Stromal cell of bone marrow (primary cell): ENCODE results near the gene CX3CL1.

Experiments
- DNase-seq: peaks from one replicate; pipeline ENCODE4 v3.0.0-alpha.2; 2012; ENCODE audit warnings: low read depth

CX3CL1 gene

GRCh38 chr16:57405097-57405496, 32.8 kb downstream of the CX3CL1 start:
- DNase-seq = no peak

DNA sequence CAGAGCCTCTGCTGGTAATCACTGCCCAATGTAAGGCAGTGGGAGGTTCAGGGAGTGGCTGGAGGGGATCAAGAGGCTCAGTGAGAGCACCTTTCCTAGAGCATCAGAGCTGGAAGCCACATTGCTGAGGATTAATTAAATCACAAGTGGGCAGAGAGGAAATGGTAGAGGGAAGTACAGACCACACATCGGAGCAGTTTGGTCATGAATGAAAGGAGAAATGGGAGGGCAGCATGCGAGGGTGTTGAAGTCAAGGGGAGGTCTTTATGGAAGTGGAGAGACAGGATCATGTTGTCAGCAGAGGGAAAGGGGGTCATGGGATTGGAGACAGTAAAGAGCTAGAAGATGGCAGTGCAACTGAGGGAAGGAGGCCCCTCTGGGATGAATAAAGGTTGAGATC, 34.6 kb downstream of the CX3CL1 start:
- DNase-seq = no peak

DNA sequence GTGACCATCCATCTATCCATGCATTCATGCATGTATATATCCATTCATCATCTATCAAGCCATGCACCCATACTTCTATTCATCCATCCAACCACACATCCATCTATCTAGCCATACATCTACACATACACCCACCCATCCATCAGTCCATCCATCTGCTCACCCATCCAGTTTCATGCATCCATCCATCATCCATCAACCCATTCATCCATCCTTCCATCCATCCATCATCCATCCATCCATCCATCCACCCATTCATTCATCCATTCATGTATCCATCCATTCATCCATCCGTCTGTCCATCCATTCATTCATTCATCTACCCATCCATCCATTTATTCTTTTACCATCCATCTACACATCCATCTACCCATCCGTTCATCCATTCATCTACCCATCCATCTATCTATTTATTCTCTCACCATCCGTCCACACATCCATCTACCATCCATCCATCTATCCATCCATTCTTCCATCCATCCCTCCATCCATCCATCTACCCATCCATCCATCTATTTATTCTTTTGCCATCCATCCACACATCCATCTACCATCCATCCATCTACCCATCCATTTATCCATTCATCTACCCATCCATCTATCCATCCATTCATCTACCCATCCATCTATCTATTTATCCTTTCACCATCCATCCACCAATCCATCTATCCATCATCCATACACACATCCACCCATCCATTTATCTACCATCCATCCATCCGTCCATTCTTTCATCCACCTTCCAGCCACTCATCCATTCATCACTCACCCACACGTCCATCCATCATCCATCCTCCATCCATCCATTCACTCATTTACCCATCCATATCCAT, 35.4 kb downstream of the CX3CL1 start:
- DNase-seq = no peak

DNA sequence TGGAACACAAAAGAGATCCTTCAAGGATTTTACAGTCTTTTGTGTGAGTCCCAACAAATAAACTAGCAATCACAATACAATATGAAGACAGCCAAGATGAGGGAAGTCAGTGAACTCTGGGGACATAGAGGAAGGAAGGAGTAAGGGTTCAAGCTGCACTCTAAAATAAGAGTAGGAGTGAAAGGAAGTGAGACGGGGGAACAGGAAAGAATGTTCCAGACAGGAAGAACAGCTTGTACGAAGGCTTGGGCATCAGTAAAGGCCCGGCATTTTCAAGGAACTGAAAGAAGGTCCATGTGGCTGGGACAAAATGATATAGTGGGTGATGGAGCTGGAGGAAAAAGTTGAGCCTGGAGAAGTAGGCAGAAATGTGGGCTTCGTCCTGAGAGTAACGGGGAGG, 36.8 kb downstream of the CX3CL1 start:
- DNase-seq = no peak

DNA sequence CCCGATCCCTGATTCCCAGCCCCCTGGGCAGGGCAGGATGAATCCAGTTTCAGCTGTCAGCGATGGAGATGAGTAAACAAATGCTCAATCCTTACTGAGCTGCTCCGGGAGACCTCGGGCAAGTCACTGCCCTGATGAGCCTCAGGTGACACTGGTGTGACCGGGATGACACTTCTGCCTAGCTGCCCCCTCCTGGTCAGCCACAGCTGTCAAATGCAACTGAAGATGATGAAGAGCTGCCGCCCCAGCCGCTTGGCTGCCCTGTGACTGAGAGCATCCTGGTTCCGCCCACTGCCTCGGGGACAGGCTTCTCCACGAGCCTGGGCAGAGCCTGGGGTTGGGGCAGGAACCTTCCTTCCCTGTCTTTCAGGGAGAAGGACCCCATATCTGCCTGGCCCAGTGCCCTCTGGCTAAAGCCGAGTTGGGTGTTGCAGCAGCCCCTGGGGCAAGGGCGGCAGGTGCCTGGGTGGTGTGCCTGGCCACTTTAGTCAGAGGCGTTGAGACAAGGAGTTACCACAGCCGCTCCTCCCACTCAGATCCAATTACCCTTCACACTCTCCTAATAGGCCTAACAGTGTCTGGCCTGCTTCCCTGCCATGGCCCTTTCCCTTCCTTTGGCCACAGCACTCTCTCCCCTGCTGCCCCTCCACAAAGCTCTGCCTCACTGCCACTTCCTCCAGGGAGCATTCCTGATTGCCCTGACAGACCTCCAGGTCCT, 37.7 kb downstream of the CX3CL1 start:
- no peak for DNase-seq

- no peak for DNase-seq
Measured at GRCh38 chr16:57411362-57411976, 39.2 kb downstream of the CX3CL1 start.

DNA sequence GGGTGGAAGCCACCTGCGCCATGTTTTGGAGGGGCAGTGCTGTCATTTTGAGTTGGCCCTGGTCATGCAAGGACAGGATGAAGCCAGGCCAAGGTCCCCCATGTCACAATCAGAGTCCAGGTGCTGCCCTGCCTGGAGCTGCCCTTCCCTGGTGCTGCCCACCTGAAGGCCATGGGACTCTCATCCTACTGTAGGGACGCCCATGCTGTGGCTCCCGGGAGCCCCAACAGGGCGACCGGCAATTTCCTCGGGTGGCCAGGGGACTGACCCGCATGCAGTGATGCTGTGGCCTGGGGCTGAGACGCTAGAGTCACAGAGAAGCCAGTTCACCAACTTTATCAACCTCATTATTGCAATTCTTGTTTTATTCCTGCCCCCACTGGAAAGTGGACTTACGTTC, 40.3 kb downstream of the CX3CL1 start:
- DNase-seq = no peak

- DNase-seq = no peak
Measured at GRCh38 chr16:57413301-57413730, 41.0 kb downstream of the CX3CL1 start.

- DNase-seq = no peak
Measured at GRCh38 chr16:57413733-57414132, 41.4 kb downstream of the CX3CL1 start.

GRCh38 chr16:57416084-57416483, 43.8 kb downstream of the CX3CL1 start:
- no peak for DNase-seq

DNA sequence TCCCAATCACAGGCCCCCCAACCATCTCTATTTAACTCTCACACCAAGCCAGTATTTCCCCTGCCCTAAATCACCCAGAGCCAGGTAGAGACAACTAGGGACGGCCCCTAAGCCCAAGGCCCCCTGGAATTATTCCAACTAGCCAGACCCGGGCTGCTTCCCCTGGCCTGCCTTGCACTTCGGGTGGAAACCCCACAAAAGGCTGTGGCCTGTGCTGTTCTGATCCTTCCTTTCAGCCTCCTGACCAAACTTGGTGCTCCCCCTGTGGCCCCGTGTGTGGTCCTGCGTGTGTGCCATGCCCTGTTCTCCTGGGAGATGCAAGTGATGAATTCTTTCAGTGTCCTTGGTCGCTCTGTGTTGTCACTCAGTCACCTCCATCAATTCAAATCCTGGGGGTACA, 47.2 kb downstream of the CX3CL1 start:
- DNase-seq = no peak

GRCh38 chr16:57422026-57422944, 50.0 kb downstream of the CX3CL1 start:
- peak; percentile 46 for DNase-seq

DNA sequence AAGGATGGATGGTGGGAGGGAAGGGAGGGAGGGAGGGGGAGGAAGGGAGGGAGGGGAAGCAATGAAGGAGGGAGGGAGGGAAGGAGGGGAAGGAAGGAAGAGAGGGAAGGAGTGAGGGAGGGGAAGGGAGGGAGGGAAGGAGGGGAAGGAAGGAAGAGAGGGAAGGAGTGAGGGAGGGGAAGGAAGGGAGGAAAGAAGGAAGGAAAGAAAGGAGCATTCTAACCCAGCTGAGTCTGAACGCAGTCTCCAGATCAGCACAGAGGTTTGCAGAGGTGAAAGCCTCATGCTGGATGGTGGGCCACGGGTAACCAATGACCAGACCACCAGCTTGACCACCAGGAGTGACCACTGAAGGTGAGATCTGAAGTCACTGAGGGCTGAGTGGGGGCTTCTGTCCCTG, 50.9 kb downstream of the CX3CL1 start:
- no peak for DNase-seq

- no peak for DNase-seq
Measured at GRCh38 chr16:57424583-57424982, 52.3 kb downstream of the CX3CL1 start.

DNA sequence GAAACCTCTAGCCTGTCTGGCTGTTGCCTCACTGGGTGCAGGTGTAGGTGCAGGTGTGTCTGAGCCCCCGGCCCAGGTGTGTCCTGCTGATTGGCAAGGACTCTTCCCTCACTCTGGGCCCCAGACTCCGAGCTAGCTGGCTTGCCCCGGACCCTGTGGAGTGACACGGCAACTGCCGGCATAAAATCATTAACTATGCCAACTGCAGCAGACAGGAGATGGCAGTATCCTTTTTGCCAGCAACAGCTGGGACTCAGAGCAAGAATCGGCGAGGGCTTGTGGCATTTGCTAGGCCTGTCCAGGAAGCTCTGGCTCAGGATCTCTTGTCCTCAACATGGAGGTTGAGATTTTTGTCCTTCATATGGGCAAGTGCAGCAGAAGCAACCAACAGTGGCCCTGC, 54.1 kb downstream of the CX3CL1 start:
- no peak for DNase-seq

GRCh38 chr16:57427307-57427706, 55.0 kb downstream of the CX3CL1 start:
- DNase-seq = no peak

DNA sequence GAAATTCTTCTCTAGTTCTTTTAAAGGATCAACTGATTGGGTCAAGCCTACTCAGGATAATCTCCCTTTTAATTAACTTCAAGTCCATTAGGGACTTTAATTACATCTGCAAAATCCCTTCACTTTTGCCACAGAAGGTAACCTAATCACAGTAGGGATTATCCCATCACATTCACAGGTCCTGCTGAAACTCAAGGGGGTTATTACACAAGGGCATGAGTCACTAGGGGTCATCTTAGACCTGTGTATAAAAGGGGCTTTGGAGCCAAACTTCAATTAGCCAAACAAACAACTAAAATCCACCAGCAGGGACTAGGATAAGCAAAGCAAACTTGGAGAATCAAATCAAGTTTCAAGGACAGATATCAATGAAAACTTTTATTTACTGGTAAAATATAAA, 55.5 kb downstream of the CX3CL1 start:
- no peak for DNase-seq

DNA sequence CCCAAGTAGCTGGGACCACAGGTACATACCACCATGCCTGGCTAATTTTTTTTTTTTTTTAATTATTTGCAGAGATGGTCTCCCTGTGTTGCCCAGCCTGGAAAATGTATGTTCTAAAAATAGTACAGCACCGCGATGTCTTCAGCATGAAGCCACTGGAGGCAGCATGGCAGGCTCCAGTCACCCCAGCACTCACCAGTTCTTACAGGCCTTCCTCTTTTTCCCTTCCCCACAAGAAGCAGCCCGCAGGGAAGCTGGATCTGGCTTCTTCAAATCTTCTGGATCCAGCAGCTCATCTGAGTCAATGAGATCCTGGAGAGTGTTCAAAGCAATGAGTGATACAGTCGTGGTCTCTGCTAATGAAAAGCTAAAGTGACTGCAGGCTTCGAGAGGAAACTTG, 58.7 kb downstream of the CX3CL1 start:
- no peak for DNase-seq

GRCh38 chr16:57432505-57432904, 60.2 kb downstream of the CX3CL1 start:
- no peak for DNase-seq

DNA sequence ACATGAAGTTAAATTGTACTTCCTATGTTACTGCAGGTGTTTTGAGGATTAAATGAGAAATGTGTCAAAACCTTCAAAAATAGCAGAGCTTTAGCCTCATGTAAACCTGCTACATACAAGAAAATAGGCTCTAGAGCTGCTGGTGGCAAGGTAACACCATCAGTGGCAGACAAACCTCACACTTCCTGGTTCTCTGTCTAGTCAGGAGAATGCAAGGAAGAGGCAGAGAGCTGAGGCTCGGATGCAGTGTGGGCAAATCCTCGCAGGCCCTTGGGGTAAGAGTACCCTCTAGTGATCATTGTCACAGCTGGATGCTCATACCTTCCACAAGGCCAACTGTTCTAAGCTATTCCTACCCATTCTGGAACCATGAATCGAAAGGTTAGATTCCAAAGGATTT, 60.7 kb downstream of the CX3CL1 start:
- no peak for DNase-seq

- no peak for DNase-seq
Measured at GRCh38 chr16:57434003-57434402, 61.7 kb downstream of the CX3CL1 start.
